Tibial artery (tissue), 4 donors: ENCODE measurements around the gene IMP4.

Experiments
- DNase-seq, 2 donors: peaks; one replicate each; pipeline ENCODE4 v3.0.0-alpha.2; 2019
- H3K27ac ChIP-seq, 2 donors: fragments of 200-600 bp; sonication (generic) in 1 of 2; 1 replicate in 1 of 2; 2 replicates in 1 of 2; pipeline ENCODE4 v1.5.1; 2018 to 2019; ENCODE audit warnings: mild to moderate bottlenecking in 1 of 2
- H3K27me3 ChIP-seq, 2 donors: fragments of 200-600 bp; sonication (generic) in 1 of 2; one replicate each; pipeline versions ENCODE4 v1.5.1 to v1.6.0; 2016 to 2019
- H3K36me3 ChIP-seq, 3 donors: fragments of 200-600 bp; sonication (generic) in 2 of 3; one replicate each; pipeline ENCODE4 v1.5.1; 2016 to 2019; ENCODE audit warnings: mild to moderate bottlenecking in 2 of 3
- H3K4me1 ChIP-seq, 4 donors: fragments of 200-600 bp; sonication (generic) in 2 of 4; 1 replicate in 3 of 4; 2 replicates in 1 of 4; pipeline ENCODE4 v1.5.1; 2016 to 2019
- H3K4me3 ChIP-seq, 2 donors: fragments of 200-600 bp; sonication (generic) in 1 of 2; 1 replicate in 1 of 2; 2 replicates in 1 of 2; pipeline ENCODE4 v1.5.1; 2018 to 2019; ENCODE audit warnings: mild to moderate bottlenecking in 2 of 2
- H3K9me3 ChIP-seq, 3 donors: fragments of 200-600 bp; sonication (generic) in 1 of 3; one replicate each; pipeline ENCODE4 v1.5.1; 2016 to 2019
- CTCF ChIP-seq, 2 experiments: fragments of 200-600 bp in 1 of 2; fragments of 450-650 bp in 1 of 2; IDR thresholded peaks; one replicate each; pipeline ENCODE4 v1.5.1; 2017 to 2019; ENCODE audit warnings: antibody characterized with exemption in 2 of 2, mild to moderate bottlenecking in 1 of 2, moderate library complexity in 1 of 2
- intact Hi-C: fragments of 100-400 bp; cut with DNase I; formaldehyde crosslinking; loops from one replicate; pipeline ENCODE4 v1.15.0; 2023; ENCODE audit warnings: low total_unique reads

IMP4 gene

GRCh38 chr2:130345091-130345490 is 2.4 kb downstream of the IMP4 start:
- DNase-seq: no peak
- TF ChIP-seq CTCF (IDR thresholded peaks at IDR 0.05): no peak
- Histone ChIP-seq H3K27ac (no peak overlapping the region), H3K4me1 (peaks cover 0 to 23% (median 13%) of the 10 kb centered on the region in 4 donors), H3K4me3 (no peak overlapping the region), H3K27me3 (no peaks in the 10 kb centered on the region), H3K36me3 (peaks cover 31 to 49% (median 45%) of the 10 kb centered on the region in 3 donors), H3K9me3 (no peaks in the 10 kb centered on the region)
- intact Hi-C loops: no loop called here

DNA sequence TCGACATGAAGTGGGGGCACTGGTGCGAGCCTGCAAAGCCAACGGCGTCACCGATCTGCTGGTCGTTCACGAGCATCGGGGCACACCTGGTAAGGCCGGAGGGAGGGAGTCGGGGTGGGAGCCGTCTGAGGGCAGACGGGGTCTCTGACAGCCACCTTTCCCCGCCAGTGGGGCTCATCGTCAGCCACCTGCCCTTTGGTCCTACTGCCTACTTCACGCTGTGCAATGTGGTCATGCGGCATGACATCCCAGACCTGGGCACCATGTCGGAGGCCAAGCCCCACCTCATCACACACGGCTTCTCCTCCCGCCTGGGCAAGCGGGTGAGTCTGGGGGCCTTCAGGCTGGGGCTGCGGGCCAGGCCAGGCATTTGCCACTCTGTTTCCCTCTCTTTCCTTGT is 2.9 kb downstream of the IMP4 start:
- H3K4me1 ChIP-seq: peaks cover 0 to 22% (median 13%) of the 10 kb centered on the region in 4 donors
- H3K9me3 ChIP-seq: no peaks in the 10 kb centered on the region
- no peak overlapping the region for H3K27ac ChIP-seq
- TF ChIP-seq CTCF (IDR thresholded peaks at IDR 0.05): no peak
- no peak overlapping the region for H3K4me3 ChIP-seq
- intact Hi-C loops: no loop called here
- peaks cover 31 to 48% (median 45%) of the 10 kb centered on the region in 3 donors for H3K36me3 ChIP-seq
- DNase-seq: no peak
- no peaks in the 10 kb centered on the region for H3K27me3 ChIP-seq

- intact Hi-C loops: no loop called here
Observed at GRCh38 chr2:130346041-130346740, 3.5 kb downstream of the IMP4 start.

DNA sequence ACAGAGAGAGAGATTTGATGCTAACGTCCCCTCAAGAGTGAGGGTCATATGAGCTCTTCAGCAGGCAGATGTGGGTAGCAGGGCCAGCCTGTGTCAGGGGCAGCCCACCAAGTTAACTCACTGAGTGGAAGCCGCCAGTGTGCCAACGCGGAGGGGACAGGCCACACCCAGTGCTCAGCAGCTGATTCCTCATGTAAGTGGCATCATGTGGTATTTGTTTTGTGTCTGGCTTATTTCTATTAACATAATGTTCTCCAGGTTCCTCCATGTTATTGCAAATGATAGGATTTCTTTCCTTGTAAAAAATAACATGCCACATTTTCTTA is 4.0 kb downstream of the IMP4 start:
- Histone ChIP-seq H3K4me1 (peaks cover 0 to 13% (median 10%) of the 10 kb centered on the region in 4 donors), H3K4me3 (no peak overlapping the region), H3K27me3 (no peaks in the 10 kb centered on the region), H3K9me3 (no peaks in the 10 kb centered on the region), H3K36me3 (peaks cover 31 to 48% (median 45%) of the 10 kb centered on the region in 3 donors), H3K27ac (no peak overlapping the region)
- no peak for DNase-seq
- intact Hi-C loops: no loop called here
- TF ChIP-seq CTCF (IDR thresholded peaks at IDR 0.05): no peak

More at GRCh38 chr2:130346041-130346740, 3.5 kb downstream of the IMP4 start:
- Histone ChIP-seq H3K4me3 (no peak overlapping the region), H3K27ac (no peak overlapping the region), H3K4me1 (peaks cover 0 to 17% (median 13%) of the 10 kb centered on the region in 4 donors), H3K36me3 (peaks cover 31 to 48% (median 45%) of the 10 kb centered on the region in 3 donors), H3K9me3 (no peaks in the 10 kb centered on the region), H3K27me3 (no peaks in the 10 kb centered on the region)
- DNase-seq: no peak
- no peak for TF ChIP-seq CTCF (IDR thresholded peaks at IDR 0.05)

- H3K27me3 ChIP-seq: no peaks in the 10 kb centered on the region
- TF ChIP-seq CTCF (IDR thresholded peaks at IDR 0.05): no peak
- intact Hi-C loops: no loop called here
- H3K36me3 ChIP-seq: peaks cover 31 to 48% (median 45%) of the 10 kb centered on the region in 3 donors
- DNase-seq: no peak
- H3K4me3 ChIP-seq: no peak overlapping the region
- peaks cover 0 to 13% (median 10%) of the 10 kb centered on the region in 4 donors for H3K4me1 ChIP-seq
- H3K27ac ChIP-seq: no peak overlapping the region
- no peaks in the 10 kb centered on the region for H3K9me3 ChIP-seq
Observed at GRCh38 chr2:130347220-130347925, 4.7 kb downstream of the IMP4 start.
